Keratinocyte (primary cell): ENCODE measurements around the gene C19orf12. TPM values are rescaled to one million over a fixed set of nuclear protein-coding genes. Genes with fewer than 3 reads are reported as not detected.

Experiments
- DNase-seq: peaks from one replicate; pipeline ENCODE4 v3.0.0-alpha.2; 2011; ENCODE audit warnings: low read depth, missing footprints, low spot score
- FAIRE-seq: peaks from 2 replicates; lab custom pipeline; 2011; peaks lifted over from hg19 to GRCh38; lab: Jason Lieb, UNC
- H2AFZ ChIP-seq: 2 replicates; pipeline ENCODE4 v1.6.0; 2012; ENCODE audit warnings: low read length, control low read depth, inconsistent platforms; ENCODE audit not compliant: control insufficient read depth
- H3K27ac ChIP-seq: 2 replicates; pipeline ENCODE4 v1.5.1; 2011; ENCODE audit warnings: low read length; ENCODE audit not compliant: control insufficient read depth, insufficient read depth
- H3K27me3 ChIP-seq: 3 replicates; pipeline ENCODE4 v1.6.0; 2011; ENCODE audit warnings: low read length; ENCODE audit not compliant: control insufficient read depth, insufficient read depth; ENCODE audit errors: extremely low read depth
- H3K36me3 ChIP-seq, 2 experiments: 2 replicates in 1 of 2; 3 replicates in 1 of 2; pipeline ENCODE4 v1.5.1; 2011; ENCODE audit warnings: low read length in 2 of 2, mild to moderate bottlenecking in 1 of 2; ENCODE audit not compliant: control insufficient read depth in 2 of 2, insufficient read depth in 2 of 2; ENCODE audit errors: extremely low read depth in 1 of 2
- H3K4me1 ChIP-seq: 3 replicates; pipeline ENCODE4 v1.5.1; 2011; ENCODE audit warnings: low read length; ENCODE audit not compliant: control insufficient read depth, insufficient read depth; ENCODE audit errors: extremely low read depth
- H3K4me2 ChIP-seq: 3 replicates; pipeline ENCODE4 v1.6.0; 2011; ENCODE audit warnings: low read depth, low read length; ENCODE audit not compliant: control insufficient read depth, insufficient read depth; ENCODE audit errors: extremely low read depth
- H3K4me3 ChIP-seq, 3 experiments: fragments of 200-600 bp in 1 of 3; sonication (generic) in 1 of 3; 2 replicates in 2 of 3; 3 replicates in 1 of 3; pipeline ENCODE4 v1.5.1; 2011 to 2016; ENCODE audit warnings: low read length in 3 of 3, mild to moderate bottlenecking in 3 of 3, control low read depth in 2 of 3, inconsistent platforms in 1 of 3, low read depth in 1 of 3, mixed read lengths in 1 of 3, mixed run types in 1 of 3, moderate library complexity in 1 of 3; ENCODE audit not compliant: control insufficient read depth in 2 of 3, insufficient read depth in 2 of 3; ENCODE audit errors: extremely low read depth in 1 of 3
- H3K79me2 ChIP-seq: 2 replicates; pipeline ENCODE4 v1.6.0; 2012; ENCODE audit warnings: low read length; ENCODE audit not compliant: control insufficient read depth, insufficient read depth
- H3K9ac ChIP-seq: 3 replicates; pipeline ENCODE4 v1.6.0; 2011; ENCODE audit warnings: low read length; ENCODE audit not compliant: control insufficient read depth, insufficient read depth; ENCODE audit errors: extremely low read depth
- H3K9me1 ChIP-seq: 3 replicates; pipeline ENCODE4 v1.6.0; 2011; ENCODE audit warnings: low read length; ENCODE audit not compliant: control insufficient read depth, insufficient read depth; ENCODE audit errors: extremely low read depth
- H3K9me3 ChIP-seq: 2 replicates; pipeline ENCODE4 v1.5.1; 2012; ENCODE audit warnings: low read depth, low read length; ENCODE audit not compliant: control insufficient read depth
- H4K20me1 ChIP-seq: 3 replicates; pipeline ENCODE4 v1.6.0; 2011; ENCODE audit warnings: low read length; ENCODE audit not compliant: control insufficient read depth, insufficient read depth; ENCODE audit errors: extremely low read depth
- EZH2 ChIP-seq: IDR thresholded peaks from one replicate; pipeline ENCODE4 v1.6.1; 2012; ENCODE audit warnings: inconsistent platforms, mild to moderate bottlenecking, low read length, moderate library complexity
- dilution Hi-C: fragments of 300-500 bp; cut with MboI; formaldehyde crosslinking; loops from one replicate; pipeline ENCODE4 v1.7.0; 2020; ENCODE audit warnings: low sequenced_read_pairs; ENCODE audit not compliant: extremely low pct_ligation_motif_present
- polyA plus RNA-seq, 5 experiments: library from polyadenylated mRNA; depleted of rRNA in 3 of 5; stranded (reverse) in 3 of 5; stranded (forward) in 1 of 5; unstranded in 1 of 5; fragments of >200 nt; gene quantifications; 1 replicate in 1 of 5; 2 replicates in 3 of 5; 3 replicates in 1 of 5; pipeline versions ENCODE4 v1.2.1 to v1.2.3, GENCODE V29; 2011 to 2012; ENCODE audit warnings: missing spikeins in 2 of 5, low read depth in 1 of 5, low replicate concordance in 1 of 5
- TF ChIP-seq, protein P1 (sequence below), 3 experiments: IDR thresholded peaks in 1 of 3; conservative IDR thresholded peaks in 1 of 3; optimal IDR thresholded peaks in 1 of 3; 2 replicates in 2 of 3; 3 replicates in 1 of 3; pipeline versions ENCODE3 to v1.5.1; 2011; ENCODE audit warnings: low read length in 3 of 3, mild to moderate bottlenecking in 3 of 3, moderate library complexity in 2 of 3, control low read depth in 1 of 3, inconsistent platforms in 1 of 3; ENCODE audit not compliant: insufficient read depth in 2 of 3; ENCODE audit errors: extremely low read depth in 1 of 3

The C19orf12 gene
- polyA plus RNA-seq, 1 donor (not counting 4 experiments of a cell fraction or from before 2014, with no cell fraction given), result 12.3 TPM

DNA sequence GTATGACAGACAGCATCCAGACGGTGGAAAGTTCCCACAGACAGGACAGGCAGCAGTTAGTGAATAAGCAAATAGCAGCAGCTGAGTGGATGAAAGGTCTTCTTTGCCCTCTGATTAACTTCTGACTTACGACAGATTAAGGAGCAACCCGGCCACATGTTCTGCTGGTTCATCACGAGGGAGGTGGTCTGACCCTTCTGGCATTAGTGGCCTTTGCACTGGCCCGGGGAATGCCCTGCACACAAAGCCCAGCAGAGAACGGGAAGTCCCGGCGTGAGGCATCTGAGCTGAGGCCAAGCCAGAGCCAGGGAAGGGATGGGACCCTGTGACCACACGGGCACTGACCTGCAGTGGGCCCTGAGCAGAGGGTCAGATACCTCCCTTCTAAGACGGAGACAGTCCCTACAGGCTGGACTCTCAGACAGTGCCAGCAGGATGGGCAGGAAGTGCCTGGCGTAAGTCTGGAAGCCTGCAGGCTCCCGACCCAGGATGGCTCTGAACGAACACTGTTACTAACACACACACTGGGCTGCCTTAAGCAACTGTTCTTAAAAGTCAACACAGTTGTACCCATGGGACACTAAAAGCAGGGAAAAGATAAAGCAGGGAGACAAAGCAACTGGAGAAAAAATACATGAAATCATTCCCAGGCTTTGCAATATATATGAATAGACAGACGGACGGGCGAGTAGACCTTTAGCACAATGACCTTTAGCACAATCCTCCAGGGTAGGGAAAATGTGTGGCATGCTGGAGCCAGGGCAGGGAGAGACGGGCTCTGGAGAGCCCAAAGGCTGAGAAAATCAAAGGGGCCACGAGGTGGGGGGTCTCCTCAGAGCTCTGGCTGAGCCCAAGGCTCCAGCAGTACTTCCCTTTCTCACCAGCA lies 6.3 kb downstream of the C19orf12 start:
- FAIRE-seq, result no peak
- Histone ChIP-seq H3K9ac (no peak overlapping the region), H3K4me3 (no peak overlapping the region), H3K36me3 (peaks cover 5 to 12% of the 10 kb centered on the region in 2 experiments), H3K27ac (no peak overlapping the region), H3K79me2 (peaks cover 4% of the 10 kb centered on the region), H2AFZ (no peak overlapping the region), H4K20me1 (no peaks in the 10 kb centered on the region), H3K9me1 (no peaks in the 10 kb centered on the region), H3K4me2 (no peak overlapping the region), H3K4me1 (no peaks in the 10 kb centered on the region), H3K27me3 (no peaks in the 10 kb centered on the region), H3K9me3 (no peaks in the 10 kb centered on the region)
- dilution Hi-C loops, result no loop called here
- no peak for DNase-seq
- TF ChIP-seq, protein P1, sequence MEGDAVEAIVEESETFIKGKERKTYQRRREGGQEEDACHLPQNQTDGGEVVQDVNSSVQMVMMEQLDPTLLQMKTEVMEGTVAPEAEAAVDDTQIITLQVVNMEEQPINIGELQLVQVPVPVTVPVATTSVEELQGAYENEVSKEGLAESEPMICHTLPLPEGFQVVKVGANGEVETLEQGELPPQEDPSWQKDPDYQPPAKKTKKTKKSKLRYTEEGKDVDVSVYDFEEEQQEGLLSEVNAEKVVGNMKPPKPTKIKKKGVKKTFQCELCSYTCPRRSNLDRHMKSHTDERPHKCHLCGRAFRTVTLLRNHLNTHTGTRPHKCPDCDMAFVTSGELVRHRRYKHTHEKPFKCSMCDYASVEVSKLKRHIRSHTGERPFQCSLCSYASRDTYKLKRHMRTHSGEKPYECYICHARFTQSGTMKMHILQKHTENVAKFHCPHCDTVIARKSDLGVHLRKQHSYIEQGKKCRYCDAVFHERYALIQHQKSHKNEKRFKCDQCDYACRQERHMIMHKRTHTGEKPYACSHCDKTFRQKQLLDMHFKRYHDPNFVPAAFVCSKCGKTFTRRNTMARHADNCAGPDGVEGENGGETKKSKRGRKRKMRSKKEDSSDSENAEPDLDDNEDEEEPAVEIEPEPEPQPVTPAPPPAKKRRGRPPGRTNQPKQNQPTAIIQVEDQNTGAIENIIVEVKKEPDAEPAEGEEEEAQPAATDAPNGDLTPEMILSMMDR (optimal IDR thresholded peaks at IDR 0.05 in 1 of 3, IDR thresholded peaks at IDR 0.05 in 1 of 3, conservative IDR thresholded peaks at IDR 0.05 in 1 of 3; ENCODE audit: extremely low read depth in 1 of 3, insufficient read depth in 2 of 3, low read length in 3 of 3), result no peak
- no peak for TF ChIP-seq EZH2

DNA sequence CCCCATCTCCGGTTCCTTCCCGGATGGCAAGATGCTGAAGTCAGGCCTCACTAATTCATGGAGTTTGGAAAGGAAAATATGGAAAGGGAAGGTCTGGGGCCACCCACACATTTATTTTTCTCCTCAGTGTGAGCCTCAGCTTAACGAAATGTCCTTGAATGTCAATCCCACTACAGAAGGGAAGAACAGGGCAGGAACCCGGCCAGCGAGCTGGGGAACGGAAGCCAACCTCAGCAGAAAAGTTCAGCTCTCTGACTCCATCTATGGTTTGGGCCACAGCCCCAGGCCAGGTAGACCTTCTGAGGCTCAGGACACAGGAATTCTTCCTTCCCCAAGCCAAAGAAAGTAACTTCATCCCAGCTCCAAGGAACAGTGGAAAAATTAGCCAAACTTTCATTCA lies 8.4 kb downstream of the C19orf12 start:
- FAIRE-seq, result no peak
- Histone ChIP-seq H3K9ac (no peak overlapping the region), H3K36me3 (peaks cover 0 to 19% of the 10 kb centered on the region in 2 experiments), H3K4me1 (no peaks in the 10 kb centered on the region), H3K9me1 (no peaks in the 10 kb centered on the region), H3K79me2 (no peaks in the 10 kb centered on the region), H3K27me3 (no peaks in the 10 kb centered on the region), H3K9me3 (no peaks in the 10 kb centered on the region), H3K27ac (no peak overlapping the region), H3K4me2 (no peak overlapping the region), H3K4me3 (no peak overlapping the region), H2AFZ (no peak overlapping the region), H4K20me1 (no peaks in the 10 kb centered on the region)
- DNase-seq, result no peak
- dilution Hi-C loops, result no loop called here
- TF ChIP-seq, protein P1 (optimal IDR thresholded peaks at IDR 0.05 in 1 of 3, IDR thresholded peaks at IDR 0.05 in 1 of 3, conservative IDR thresholded peaks at IDR 0.05 in 1 of 3; ENCODE audit: extremely low read depth in 1 of 3, insufficient read depth in 2 of 3, low read length in 3 of 3), result no peak
- TF ChIP-seq EZH2, result no peak
